DOHH2 (cell line): ENCODE measurements around the gene OR13H1.

Experiments used
- EZH2phosphoT487 ChIP-seq: fragments of 200-600 bp; sonication (generic); IDR thresholded peaks from 2 replicates; pipeline ENCODE4 v1.6.1; 2017; ENCODE audit warnings: borderline replicate concordance, mild to moderate bottlenecking, antibody characterized with exemption, low read length, moderate library complexity, mixed read lengths
- TF ChIP-seq, protein P1 (sequence below): fragments of 200-600 bp; sonication (generic); IDR thresholded peaks from one replicate; pipeline ENCODE4 v1.5.1; 2014; ENCODE audit warnings: antibody characterized with exemption, mild to moderate bottlenecking, low read depth, low read length; ENCODE audit not compliant: poor library complexity, severe bottlenecking

DNA sequence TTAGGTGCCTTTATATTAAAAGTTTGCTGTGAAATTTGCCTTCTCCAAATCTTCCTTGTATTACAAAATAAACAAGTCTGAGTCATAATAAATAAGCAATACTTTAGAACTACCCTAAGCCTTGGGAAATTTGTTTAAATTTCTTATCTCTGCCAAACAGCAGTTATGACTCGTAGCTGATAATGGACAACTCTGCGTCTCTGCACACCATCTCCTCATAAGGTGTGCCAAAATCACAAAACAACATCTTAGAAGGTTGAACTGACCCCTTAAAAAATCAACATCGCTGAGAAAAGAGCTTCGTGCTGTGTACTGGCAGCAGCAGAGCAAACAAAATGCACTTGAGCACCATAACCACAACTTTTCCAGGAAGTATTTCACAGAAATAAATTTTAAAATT is 22.0 kb downstream of the OR13H1 start:
- TF ChIP-seq, protein P1, sequence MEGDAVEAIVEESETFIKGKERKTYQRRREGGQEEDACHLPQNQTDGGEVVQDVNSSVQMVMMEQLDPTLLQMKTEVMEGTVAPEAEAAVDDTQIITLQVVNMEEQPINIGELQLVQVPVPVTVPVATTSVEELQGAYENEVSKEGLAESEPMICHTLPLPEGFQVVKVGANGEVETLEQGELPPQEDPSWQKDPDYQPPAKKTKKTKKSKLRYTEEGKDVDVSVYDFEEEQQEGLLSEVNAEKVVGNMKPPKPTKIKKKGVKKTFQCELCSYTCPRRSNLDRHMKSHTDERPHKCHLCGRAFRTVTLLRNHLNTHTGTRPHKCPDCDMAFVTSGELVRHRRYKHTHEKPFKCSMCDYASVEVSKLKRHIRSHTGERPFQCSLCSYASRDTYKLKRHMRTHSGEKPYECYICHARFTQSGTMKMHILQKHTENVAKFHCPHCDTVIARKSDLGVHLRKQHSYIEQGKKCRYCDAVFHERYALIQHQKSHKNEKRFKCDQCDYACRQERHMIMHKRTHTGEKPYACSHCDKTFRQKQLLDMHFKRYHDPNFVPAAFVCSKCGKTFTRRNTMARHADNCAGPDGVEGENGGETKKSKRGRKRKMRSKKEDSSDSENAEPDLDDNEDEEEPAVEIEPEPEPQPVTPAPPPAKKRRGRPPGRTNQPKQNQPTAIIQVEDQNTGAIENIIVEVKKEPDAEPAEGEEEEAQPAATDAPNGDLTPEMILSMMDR, result no peak
- no peak for TF ChIP-seq EZH2phosphoT487
